Fibroblast of gingiva (primary cell): ENCODE data around the gene LAX1.

Experiments used
- DNase-seq: peaks from one replicate; pipeline ENCODE4 v3.0.0-alpha.2; 2011; ENCODE audit warnings: low read depth

Gene LAX1

DNA sequence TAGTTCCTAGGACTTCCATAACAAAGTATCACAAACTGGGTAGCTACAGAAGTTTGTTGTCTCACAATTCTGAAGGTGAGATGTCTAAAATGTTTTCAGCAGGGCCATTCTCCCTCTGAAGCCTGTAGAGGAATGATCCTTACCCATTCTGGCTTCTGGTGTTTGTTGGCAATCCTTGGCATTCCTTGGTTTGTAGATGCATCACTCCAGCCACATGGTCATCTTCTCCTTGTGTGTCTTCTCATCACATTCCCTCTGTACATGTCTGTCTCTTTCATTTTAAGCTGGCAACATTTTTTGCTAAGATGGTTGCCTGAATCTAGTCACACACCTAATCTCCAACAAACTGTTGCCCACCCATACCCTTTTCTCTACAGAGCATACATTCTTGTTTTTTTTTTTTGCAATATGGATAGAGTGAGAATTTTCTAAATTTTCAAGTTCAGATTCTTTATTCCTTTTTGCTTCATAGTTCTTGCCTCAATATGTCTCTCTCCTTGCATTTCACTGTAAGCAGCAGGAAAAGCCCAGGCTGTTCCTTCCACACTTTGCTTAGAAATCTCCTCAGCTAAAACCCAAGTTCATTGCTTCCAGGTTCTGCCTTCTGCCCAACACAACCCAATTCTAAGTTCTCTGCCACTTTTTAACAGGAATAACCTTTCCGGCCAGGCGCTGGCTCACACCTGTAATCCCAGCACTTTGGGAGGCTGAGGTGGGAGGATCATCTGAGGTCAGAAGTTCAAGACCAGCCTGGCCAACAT lies 48.8 kb downstream of the LAX1 start:
- DNase-seq: peak; percentile 9

DNA sequence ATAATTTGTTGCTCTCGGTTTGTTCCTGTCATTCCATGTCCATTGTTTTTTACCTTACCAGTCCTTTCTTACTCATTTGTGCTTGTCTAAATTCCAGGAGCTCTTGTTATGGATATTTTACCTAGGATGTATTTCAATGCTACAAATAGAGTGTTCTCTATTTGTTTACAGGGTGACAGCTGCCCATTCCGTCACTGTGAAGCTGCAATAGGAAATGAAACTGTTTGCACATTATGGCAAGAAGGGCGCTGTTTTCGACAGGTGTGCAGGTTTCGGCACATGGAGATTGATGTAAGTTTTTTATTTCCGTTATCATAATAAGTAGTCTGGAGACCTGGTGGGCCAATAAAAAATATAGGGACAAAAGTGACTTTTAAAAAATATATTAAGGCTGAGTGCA lies 53.4 kb downstream of the LAX1 start:
- DNase-seq: no peak

DNA sequence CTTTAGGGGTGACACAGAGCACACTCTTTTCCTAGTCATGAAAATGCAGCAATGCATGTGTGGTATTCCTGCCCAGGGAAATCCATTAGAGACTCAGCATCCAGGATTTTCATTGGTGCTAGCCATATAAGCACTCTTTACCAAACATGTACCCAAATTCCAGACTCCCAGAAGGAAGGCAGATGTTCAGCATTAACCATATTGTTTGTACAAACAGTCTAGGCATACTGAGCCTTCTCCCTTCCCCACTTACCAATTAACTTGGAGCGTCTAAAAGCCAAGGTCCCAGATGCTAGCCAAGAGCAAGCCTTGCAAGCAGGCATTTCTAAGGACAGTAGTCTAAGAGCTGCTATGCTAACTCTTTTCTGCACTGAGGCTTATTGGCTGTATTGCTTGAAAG lies 58.3 kb downstream of the LAX1 start:
- peak; percentile 66 for DNase-seq
